IPS DF 4.7 (cell line): Measurements from ENCODE around the gene NKAIN1.

ENCODE experiments used
- DNase-seq: peaks from one replicate; pipeline ENCODE4 v3.0.0-alpha.2; 2013; ENCODE audit warnings: low spot score; ENCODE audit errors: extremely low read depth

Gene NKAIN1

GRCh38 chr1:31234123-31234708, 5.5 kb downstream of the NKAIN1 start:
- no peak for DNase-seq

GRCh38 chr1:31232689-31233088, 7.0 kb downstream of the NKAIN1 start:
- DNase-seq = no peak

GRCh38 chr1:31231802-31232201, 7.9 kb downstream of the NKAIN1 start:
- DNase-seq = no peak

GRCh38 chr1:31230378-31230777, 9.3 kb downstream of the NKAIN1 start:
- no peak for DNase-seq

- no peak for DNase-seq
Measured at GRCh38 chr1:31228986-31229385, 10.7 kb downstream of the NKAIN1 start.

- DNase-seq = no peak
Measured at GRCh38 chr1:31227891-31228568, 11.7 kb downstream of the NKAIN1 start.

- DNase-seq = no peak
Measured at GRCh38 chr1:31224068-31224467, 15.6 kb downstream of the NKAIN1 start.

- DNase-seq = no peak
Measured at GRCh38 chr1:31222176-31222575, 17.5 kb downstream of the NKAIN1 start.

GRCh38 chr1:31221072-31221471, 18.6 kb downstream of the NKAIN1 start:
- DNase-seq = no peak

GRCh38 chr1:31219489-31219888, 20.2 kb downstream of the NKAIN1 start:
- DNase-seq = no peak

- DNase-seq = no peak
Measured at GRCh38 chr1:31218705-31219104, 21.0 kb downstream of the NKAIN1 start.

- DNase-seq = no peak
Measured at GRCh38 chr1:31216016-31216415, 23.7 kb downstream of the NKAIN1 start.

- DNase-seq = no peak
Measured at GRCh38 chr1:31215065-31215570, 24.6 kb downstream of the NKAIN1 start.

- no peak for DNase-seq
Measured at GRCh38 chr1:31214316-31215064, 25.2 kb downstream of the NKAIN1 start.

- DNase-seq = no peak
Measured at GRCh38 chr1:31208361-31208945, 31.2 kb downstream of the NKAIN1 start.

- no peak for DNase-seq
Measured at GRCh38 chr1:31207569-31207968, 32.1 kb downstream of the NKAIN1 start.

- DNase-seq = no peak
Measured at GRCh38 chr1:31207046-31207445, 32.6 kb downstream of the NKAIN1 start.

GRCh38 chr1:31203215-31203614, 36.5 kb downstream of the NKAIN1 start:
- no peak for DNase-seq

- DNase-seq = no peak
Measured at GRCh38 chr1:31201931-31202360, 37.7 kb downstream of the NKAIN1 start.

- no peak for DNase-seq
Measured at GRCh38 chr1:31199949-31200348, 39.7 kb downstream of the NKAIN1 start.

- no peak for DNase-seq
Measured at GRCh38 chr1:31199236-31199790, 40.4 kb downstream of the NKAIN1 start.

- DNase-seq = no peak
Measured at GRCh38 chr1:31198600-31198999, 41.1 kb downstream of the NKAIN1 start.
